ENCODE measurements around the gene AKAP1.

Gene AKAP1, protein sequence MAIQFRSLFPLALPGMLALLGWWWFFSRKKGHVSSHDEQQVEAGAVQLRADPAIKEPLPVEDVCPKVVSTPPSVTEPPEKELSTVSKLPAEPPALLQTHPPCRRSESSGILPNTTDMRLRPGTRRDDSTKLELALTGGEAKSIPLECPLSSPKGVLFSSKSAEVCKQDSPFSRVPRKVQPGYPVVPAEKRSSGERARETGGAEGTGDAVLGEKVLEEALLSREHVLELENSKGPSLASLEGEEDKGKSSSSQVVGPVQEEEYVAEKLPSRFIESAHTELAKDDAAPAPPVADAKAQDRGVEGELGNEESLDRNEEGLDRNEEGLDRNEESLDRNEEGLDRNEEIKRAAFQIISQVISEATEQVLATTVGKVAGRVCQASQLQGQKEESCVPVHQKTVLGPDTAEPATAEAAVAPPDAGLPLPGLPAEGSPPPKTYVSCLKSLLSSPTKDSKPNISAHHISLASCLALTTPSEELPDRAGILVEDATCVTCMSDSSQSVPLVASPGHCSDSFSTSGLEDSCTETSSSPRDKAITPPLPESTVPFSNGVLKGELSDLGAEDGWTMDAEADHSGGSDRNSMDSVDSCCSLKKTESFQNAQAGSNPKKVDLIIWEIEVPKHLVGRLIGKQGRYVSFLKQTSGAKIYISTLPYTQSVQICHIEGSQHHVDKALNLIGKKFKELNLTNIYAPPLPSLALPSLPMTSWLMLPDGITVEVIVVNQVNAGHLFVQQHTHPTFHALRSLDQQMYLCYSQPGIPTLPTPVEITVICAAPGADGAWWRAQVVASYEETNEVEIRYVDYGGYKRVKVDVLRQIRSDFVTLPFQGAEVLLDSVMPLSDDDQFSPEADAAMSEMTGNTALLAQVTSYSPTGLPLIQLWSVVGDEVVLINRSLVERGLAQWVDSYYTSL

DNA sequence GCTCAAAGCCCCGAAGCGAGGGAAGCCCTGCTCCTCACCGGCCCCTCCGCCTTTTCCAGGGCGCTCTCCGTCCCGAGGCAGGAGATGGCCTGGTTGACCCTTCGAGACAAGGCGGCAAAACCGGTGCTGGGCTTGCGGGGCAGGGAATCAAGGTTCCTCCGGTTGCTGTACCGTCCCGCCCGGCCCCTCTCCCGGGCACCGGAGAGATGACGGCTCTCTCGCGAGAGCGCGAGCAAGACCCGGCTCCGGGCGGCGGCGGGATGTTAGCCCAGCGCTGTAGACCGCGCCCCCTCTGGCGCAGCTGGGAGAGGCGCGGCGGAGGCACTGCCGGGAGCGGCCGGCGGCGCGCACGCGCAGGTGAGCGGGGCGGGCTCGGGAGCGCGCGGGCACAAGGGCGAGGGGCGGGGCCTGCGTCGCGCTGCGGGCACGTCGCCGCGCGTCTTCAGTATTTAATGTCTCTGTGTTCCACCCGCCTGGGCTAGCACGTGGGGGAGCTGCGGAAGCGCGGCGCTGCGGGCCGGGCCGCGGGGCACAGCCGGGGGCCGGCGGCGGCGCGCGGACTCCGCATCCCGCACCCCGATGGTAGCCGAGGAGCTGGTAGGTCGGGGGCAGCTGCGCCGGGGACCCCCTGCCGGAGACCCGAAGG, at the start of gene AKAP1:
Gene AKAP1 (plus strand): TSS at position 445 of the 646 bp plus-strand sequence. CDS start 20,219 bp downstream, outside the sequence.
- DNase-seq (ENCODE audit: low spot score): peak; percentile 100
- peak; percentile 69 for FAIRE-seq

DNA sequence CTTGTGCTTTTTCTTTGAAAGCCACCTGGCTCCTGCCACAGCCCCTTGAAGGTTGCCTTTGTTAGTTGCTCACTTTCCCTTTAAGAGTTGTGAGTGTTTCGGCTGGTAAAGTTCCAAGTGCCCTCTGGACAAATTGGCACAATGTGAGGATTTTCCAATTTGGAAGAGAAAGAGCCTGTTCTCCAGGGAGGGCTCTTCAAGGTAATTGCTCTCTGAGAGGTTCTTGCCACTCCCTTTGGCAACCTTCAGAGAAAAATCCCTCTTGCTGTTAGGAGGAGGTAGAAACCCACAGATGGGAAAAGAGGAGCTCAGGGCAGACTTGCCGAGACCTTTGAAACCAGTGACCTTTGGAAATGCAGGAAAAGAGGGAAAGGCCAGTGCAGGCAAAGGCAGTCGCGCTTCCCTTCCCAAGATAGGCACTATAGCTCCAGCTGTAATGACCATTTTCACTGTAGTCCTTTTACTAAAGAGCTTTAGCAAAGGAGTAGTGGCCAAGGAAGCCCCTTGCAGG, 49.0 kb upstream of the AKAP1 start:
- no peak for DNase-seq (ENCODE audit: low spot score)
- no peak for FAIRE-seq

DNA sequence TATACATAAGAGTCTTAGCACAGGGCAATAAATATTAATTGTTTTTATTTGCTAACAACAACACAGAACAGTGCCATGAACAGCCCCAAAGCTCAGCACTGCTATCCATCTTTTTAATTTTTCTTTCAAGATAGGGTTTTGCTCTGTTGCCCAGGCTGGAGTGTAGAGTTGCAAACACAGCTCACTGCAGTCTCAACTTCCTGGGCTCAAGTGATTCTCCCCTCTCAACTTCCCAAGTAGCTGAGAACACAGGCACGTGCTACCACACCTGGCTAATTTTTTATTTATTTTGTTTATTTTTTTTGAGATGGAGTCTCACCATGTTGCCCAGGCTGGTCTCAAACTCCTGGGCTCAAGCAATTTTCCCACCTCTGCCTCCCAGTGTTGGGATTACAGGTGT, 47.6 kb upstream of the AKAP1 start:
- FAIRE-seq (no peak), DNase-seq (ENCODE audit: low spot score) (no peak)

DNA sequence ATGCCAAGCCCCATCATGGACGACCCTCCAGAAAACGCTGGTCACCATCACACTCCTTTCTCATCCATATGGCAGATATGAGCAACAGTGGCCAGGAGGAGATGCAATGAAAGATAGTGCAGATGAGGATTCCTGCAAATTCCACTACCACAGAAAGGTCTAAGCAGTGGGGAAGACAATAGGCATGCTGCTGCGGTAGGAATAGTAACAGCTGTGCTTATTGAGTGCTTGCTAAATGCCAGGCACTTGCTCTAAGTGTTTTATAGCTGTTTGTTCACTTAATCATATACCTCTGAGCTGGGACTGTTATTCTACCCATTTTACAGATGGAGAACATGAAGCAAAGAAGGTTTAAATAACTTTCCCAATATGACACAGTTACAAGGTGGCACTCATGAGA, 46.6 kb upstream of the AKAP1 start:
- peak; percentile 50 for FAIRE-seq
- DNase-seq (ENCODE audit: low spot score): no peak

- no peak for FAIRE-seq
- DNase-seq (ENCODE audit: low spot score): no peak
Observed at GRCh38 chr17:57040571-57040970, 44.5 kb upstream of the AKAP1 start.

DNA sequence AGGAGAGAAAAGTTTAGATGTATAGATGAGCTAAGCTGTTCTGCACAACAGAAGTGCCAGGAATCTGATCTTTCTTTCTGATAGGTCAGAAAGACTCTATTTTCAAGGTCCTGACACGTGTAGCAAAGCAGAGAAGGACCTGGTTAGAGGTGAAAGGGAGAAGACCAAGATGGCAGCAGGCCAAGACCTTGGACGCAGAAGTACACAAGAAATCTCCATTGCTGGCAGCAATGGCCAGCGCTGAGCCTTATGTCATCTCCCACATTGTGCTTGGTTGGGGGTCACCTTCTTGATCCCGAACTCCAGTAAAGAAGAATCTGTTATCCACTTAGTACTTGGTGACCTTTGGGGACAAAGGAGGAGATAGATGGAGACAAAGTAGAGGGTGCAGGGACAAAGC, 41.8 kb upstream of the AKAP1 start:
- no peak for DNase-seq (ENCODE audit: low spot score)
- no peak for FAIRE-seq

GRCh38 chr17:57044976-57045867, 39.8 kb upstream of the AKAP1 start:
- no peak for DNase-seq (ENCODE audit: low spot score)
- no peak for FAIRE-seq

GRCh38 chr17:57045868-57046704, 39.0 kb upstream of the AKAP1 start:
- no peak for FAIRE-seq

DNA sequence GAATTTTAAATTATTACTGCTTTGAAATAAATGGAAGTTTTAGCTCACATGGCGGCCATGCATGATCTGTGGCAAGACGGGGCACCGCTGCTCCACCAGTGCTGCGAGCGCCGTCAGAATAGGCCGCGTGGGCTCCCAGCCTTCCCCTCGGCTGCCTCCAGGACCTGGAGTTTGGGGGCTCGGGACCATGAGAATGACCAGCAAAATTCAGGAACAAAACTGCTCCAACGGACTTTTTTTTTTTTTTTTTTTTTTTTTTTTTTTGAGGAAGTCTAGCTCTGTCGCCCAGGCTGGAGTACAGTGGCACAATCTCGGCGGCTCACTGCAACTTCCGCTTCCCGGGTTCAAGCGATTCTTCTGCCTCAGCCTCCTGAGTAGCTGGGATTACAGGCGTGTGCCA, 38.3 kb upstream of the AKAP1 start:
- DNase-seq (ENCODE audit: low spot score) (no peak), FAIRE-seq (no peak)

More at GRCh38 chr17:57045868-57046704, 39.0 kb upstream of the AKAP1 start:
- DNase-seq (ENCODE audit: low spot score): no peak

GRCh38 chr17:57048096-57048495, 37.0 kb upstream of the AKAP1 start:
- DNase-seq (ENCODE audit: low spot score) (no peak), FAIRE-seq (no peak)

GRCh38 chr17:57050306-57050705, 34.7 kb upstream of the AKAP1 start:
- FAIRE-seq: no peak
- DNase-seq (ENCODE audit: low spot score): no peak

DNA sequence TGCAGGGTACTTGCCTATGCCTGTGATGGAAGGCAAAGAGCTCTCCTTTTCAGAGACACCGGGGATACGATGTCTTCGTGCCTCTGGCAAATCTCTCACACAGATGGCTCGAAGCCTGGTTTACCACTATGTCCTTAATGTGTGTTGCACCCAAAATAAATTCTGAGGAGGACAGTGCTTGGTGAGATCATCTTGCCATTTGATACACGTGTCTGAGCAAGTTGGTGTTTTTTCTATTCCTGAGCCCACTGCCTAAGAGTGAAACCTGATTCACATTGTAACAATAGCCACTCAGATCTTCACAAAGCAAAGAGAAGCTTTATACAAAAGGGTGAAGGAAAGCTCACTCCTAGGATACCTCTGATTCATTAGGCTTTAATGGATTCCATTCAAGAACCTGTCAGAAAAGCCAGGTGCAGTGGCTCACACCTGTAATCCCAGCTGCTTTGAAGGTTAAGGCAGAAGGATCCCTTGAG, 33.1 kb upstream of the AKAP1 start:
- DNase-seq (ENCODE audit: low spot score) (no peak), FAIRE-seq (no peak)

DNA sequence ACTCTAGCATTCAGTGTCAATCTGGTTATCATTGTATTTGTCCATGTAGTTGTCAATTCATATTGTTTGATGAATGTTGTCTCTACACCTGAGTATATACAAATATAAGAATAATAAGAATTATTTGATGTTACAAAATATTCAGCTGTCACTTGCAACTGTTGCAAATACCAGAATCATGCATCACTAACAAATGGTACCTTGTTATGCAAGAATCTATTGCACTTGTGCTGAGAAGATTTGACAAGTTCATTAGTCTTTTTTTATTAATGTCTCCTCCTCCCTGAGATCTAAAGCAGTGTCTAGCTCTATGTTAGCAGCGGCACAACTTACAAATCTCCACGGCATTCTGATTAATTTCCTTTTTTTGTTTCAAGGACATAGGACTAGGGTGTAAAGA, 22.2 kb upstream of the AKAP1 start:
- no peak for FAIRE-seq

DNA sequence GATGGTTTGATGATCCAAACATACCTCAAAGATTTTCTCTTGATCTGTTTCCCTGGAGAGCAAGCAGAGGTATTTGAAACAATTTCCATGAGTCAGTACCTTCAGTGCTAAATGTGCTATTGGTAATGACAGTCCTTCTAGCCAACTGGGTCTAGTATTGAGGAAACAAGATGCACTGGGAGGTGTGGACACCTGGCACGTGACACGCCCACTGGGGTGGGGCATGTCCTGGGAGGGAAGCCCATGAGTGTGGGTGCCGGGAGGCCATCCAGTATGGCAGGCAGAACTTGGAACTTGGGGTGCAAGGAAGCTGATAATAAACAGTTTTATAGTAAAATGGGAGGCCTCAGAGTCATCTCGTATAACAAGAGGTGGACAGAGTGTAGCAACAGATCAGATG, 17.9 kb upstream of the AKAP1 start:
- DNase-seq (ENCODE audit: low spot score) (no peak), FAIRE-seq (peak; percentile 20)

More for the DNA sequence above, 22.2 kb upstream of the AKAP1 start:
- DNase-seq (ENCODE audit: low spot score): no peak

- DNase-seq (ENCODE audit: low spot score) (no peak), FAIRE-seq (no peak)
Observed at GRCh38 chr17:57067781-57068180, 17.3 kb upstream of the AKAP1 start.

DNA sequence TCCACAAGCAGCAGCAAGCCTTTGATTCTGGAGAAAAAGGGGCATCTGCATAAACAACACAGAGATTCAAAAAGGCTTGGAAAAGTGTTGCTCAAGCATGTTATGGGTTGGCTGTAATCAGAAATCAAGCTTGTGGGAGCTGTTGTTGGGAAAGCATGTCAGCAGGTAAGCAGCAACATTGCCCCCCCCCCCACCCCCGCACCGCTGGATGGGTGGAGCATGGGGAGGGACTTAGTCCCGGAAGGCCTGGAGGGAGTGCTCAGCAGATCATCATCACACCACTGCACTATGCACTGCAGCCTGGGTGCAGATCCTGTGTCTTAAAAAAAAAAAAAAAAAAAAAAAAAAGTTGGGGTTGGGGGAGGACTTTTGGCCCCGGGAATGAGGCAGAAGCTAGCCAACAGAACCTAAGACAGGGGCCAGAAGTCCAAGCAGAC, 16.8 kb upstream of the AKAP1 start:
- no peak for FAIRE-seq
- peak; percentile 44 for DNase-seq (ENCODE audit: low spot score)

GRCh38 chr17:57068707-57069106, 16.3 kb upstream of the AKAP1 start:
- DNase-seq (ENCODE audit: low spot score) (no peak), FAIRE-seq (no peak)

- FAIRE-seq (no peak), DNase-seq (ENCODE audit: low spot score) (no peak)
Observed at GRCh38 chr17:57071991-57072944, 12.8 kb upstream of the AKAP1 start.

Measured in urothelium cell line (cell line).